GM23248 (cell line): ENCODE results near the gene PHOSPHO1. TPM values are rescaled to one million over a fixed set of nuclear protein-coding genes. Genes with fewer than 3 reads are reported as not detected.
"Not testable (repeated sequence)": the region's sequence is repeated elsewhere in the genome, so short reads cannot be mapped to it uniquely, and the experiment has no call there.

Source experiments
- DNase-seq: peaks from one replicate; pipeline ENCODE4 v3.0.0-alpha.2; 2015
- H2AFZ ChIP-seq: fragments of 200-600 bp; sonication (generic); 2 replicates; pipeline ENCODE4 v1.6.1; 2016; ENCODE audit warnings: antibody characterized with exemption
- H3F3A ChIP-seq: fragments of 200-600 bp; sonication (generic); 2 replicates; pipeline ENCODE4 v1.6.1; 2016; ENCODE audit warnings: mild to moderate bottlenecking, antibody characterized with exemption, mixed run types; ENCODE audit not compliant: insufficient read depth
- H3K27ac ChIP-seq: fragments of 200-600 bp; sonication (generic); 2 replicates; pipeline ENCODE4 v1.5.1; 2016; ENCODE audit warnings: mild to moderate bottlenecking
- H3K27me3 ChIP-seq: fragments of 200-600 bp; sonication (generic); replicated peaks from 2 replicates; pipeline ENCODE4 v1.6.1; 2016; ENCODE audit warnings: mild to moderate bottlenecking; ENCODE audit not compliant: insufficient read depth
- H3K36me3 ChIP-seq: fragments of 200-600 bp; sonication (generic); 2 replicates; pipeline ENCODE4 v1.6.1; 2016; ENCODE audit warnings: low read depth, mild to moderate bottlenecking
- H3K4me1 ChIP-seq: fragments of 200-600 bp; sonication (generic); 2 replicates; pipeline ENCODE4 v1.6.1; 2016; ENCODE audit warnings: mild to moderate bottlenecking; ENCODE audit not compliant: insufficient read depth
- H3K4me2 ChIP-seq: fragments of 200-600 bp; sonication (generic); one replicate; pipeline ENCODE4 v1.6.1; 2016; ENCODE audit warnings: mild to moderate bottlenecking; ENCODE audit not compliant: unreplicated experiment
- H3K4me3 ChIP-seq: fragments of 200-600 bp; sonication (generic); 2 replicates; pipeline ENCODE4 v1.5.1; 2016; ENCODE audit warnings: mild to moderate bottlenecking
- H3K79me2 ChIP-seq: fragments of 200-600 bp; sonication (generic); 2 replicates; pipeline ENCODE4 v1.6.1; 2016; ENCODE audit warnings: mild to moderate bottlenecking; ENCODE audit not compliant: insufficient read depth
- H3K9ac ChIP-seq: fragments of 200-600 bp; sonication (generic); 2 replicates; pipeline ENCODE4 v1.6.1; 2016; ENCODE audit warnings: mild to moderate bottlenecking
- H3K9me2 ChIP-seq: fragments of 200-600 bp; sonication (generic); 2 replicates; pipeline ENCODE4 v1.6.1; 2016; ENCODE audit warnings: mixed run types, mild to moderate bottlenecking, moderate library complexity; ENCODE audit not compliant: insufficient read depth
- H3K9me3 ChIP-seq: fragments of 200-600 bp; sonication (generic); one replicate; pipeline ENCODE4 v1.6.1; 2017; ENCODE audit warnings: low read depth
- H4K20me1 ChIP-seq: fragments of 200-600 bp; sonication (generic); 2 replicates; pipeline ENCODE4 v1.6.0; 2016; ENCODE audit not compliant: insufficient read depth
- EZH2 ChIP-seq: fragments of 200-600 bp; sonication (generic); IDR thresholded peaks from 2 replicates; pipeline ENCODE4 v1.6.1; 2018; ENCODE audit warnings: antibody characterized with exemption, mild to moderate bottlenecking; ENCODE audit not compliant: insufficient read depth, poor library complexity, severe bottlenecking
- EZH2phosphoT487 ChIP-seq: fragments of 200-600 bp; sonication (generic); IDR thresholded peaks from 2 replicates; pipeline ENCODE4 v1.6.1; 2018; ENCODE audit warnings: antibody characterized with exemption, moderate library complexity, mild to moderate bottlenecking, low read depth; ENCODE audit not compliant: insufficient read depth
- WGBS, 2 experiments: methylation state at CpG; one replicate each; pipeline ENCODE4 v1.1.6; 2015 to 2017; ENCODE audit warnings: low lambda C conversion rate in 2 of 2, low coverage in 1 of 2; ENCODE audit errors: missing lambda C conversion rate in 2 of 2; 5-methylcytosine and 5-hydroxymethylcytosine counted together
- in situ Hi-C: fragments of 300-500 bp; cut with MboI; formaldehyde crosslinking; loops from 2 replicates; pipeline ENCODE4 v1.15.0; 2020
- polyA plus RNA-seq: library from polyadenylated mRNA; unstranded; fragments of >200 nt; fragmentation: Nextera tagmentation; extraction: Ambion mirVana; gene quantifications from 2 replicates; pipeline ENCODE4 v1.2.1, GENCODE V29; 2016
- total RNA-seq: library from RNA; depleted of rRNA; stranded (reverse); fragments of >200 nt; shearing (Covaris generic); gene quantifications from 2 replicates; pipeline ENCODE4 v1.2.3, GENCODE V29; 2014; rRNA removed

The PHOSPHO1 gene
- total and polyA plus RNA-seq, 2 experiments from 2014 or later, result not detected

DNA sequence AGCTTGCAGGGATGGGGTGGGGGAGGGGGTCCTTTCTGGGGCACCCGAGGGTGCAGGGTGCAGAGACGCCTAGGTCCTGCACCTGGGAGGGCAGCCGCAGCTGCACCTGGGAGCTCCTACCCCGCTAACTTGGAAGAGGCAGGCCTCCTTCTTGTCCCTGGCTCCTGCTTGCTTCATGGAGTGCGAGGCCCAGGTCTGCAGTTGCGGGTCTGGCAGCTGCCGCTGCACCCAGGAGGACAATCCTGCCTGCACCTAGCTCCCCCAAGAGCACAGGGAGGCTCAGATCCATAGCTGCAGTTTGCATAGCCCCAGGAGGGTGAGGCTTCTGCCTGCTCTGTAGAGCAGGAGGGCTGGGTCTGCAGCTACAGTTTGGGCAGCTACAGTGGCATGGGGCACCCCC is 46.8 kb downstream of the PHOSPHO1 start:
- Histone ChIP-seq H2AFZ (no peak overlapping the region), H3K79me2 (no peaks in the 10 kb centered on the region), H3K27me3 (no peaks in the 10 kb centered on the region), H3K9me3 (no peaks in the 10 kb centered on the region), H3K4me2 (no peak overlapping the region), H3K4me3 (no peak overlapping the region), H3K9ac (no peak overlapping the region), H3K4me1 (no peaks in the 10 kb centered on the region), H4K20me1 (no peaks in the 10 kb centered on the region), H3K36me3 (no peaks in the 10 kb centered on the region), H3F3A (no peaks in the 10 kb centered on the region), H3K27ac (no peak overlapping the region), H3K9me2 (no peaks in the 10 kb centered on the region)
- in situ Hi-C loops, result no loop called here
- WGBS, 2 experiments, result 44 to 55% methylated on average over 6 to 7 of the region's 7 CpGs
- TF ChIP-seq EZH2phosphoT487, result no peak
- TF ChIP-seq EZH2, result no peak
- no peak for DNase-seq

GRCh38 chr17:49183341-49183740 is 47.2 kb downstream of the PHOSPHO1 start:
- Histone ChIP-seq H3K36me3 (no peaks in the 10 kb centered on the region), H3F3A (no peaks in the 10 kb centered on the region), H3K4me1 (no peaks in the 10 kb centered on the region), H3K79me2 (no peaks in the 10 kb centered on the region), H4K20me1 (no peaks in the 10 kb centered on the region), H3K27ac (no peak overlapping the region), H3K4me2 (no peak overlapping the region), H2AFZ (no peak overlapping the region), H3K27me3 (no peaks in the 10 kb centered on the region), H3K9me2 (no peaks in the 10 kb centered on the region), H3K9ac (no peak overlapping the region), H3K9me3 (no peaks in the 10 kb centered on the region), H3K4me3 (no peak overlapping the region)
- no peak for TF ChIP-seq EZH2
- TF ChIP-seq EZH2phosphoT487, result no peak
- DNase-seq, result no peak
- 36 to 45% methylated on average over 5 of the region's 5 CpGs for WGBS, 2 experiments
- in situ Hi-C loops, result no loop called here

- Histone ChIP-seq H3K36me3 (no peaks in the 10 kb centered on the region), H3K4me1 (no peaks in the 10 kb centered on the region), H3K4me2 (no peak overlapping the region), H3K27ac (no peak overlapping the region), H3K27me3 (no peaks in the 10 kb centered on the region), H3K9me2 (no peaks in the 10 kb centered on the region), H2AFZ (no peak overlapping the region), H3K9me3 (no peaks in the 10 kb centered on the region), H3K4me3 (no peak overlapping the region), H3K9ac (no peak overlapping the region), H3K79me2 (no peaks in the 10 kb centered on the region), H4K20me1 (no peaks in the 10 kb centered on the region), H3F3A (no peaks in the 10 kb centered on the region)
- WGBS, 2 experiments, result 56 to 57% methylated on average over 6 of the region's 6 CpGs
- in situ Hi-C loops, result no loop called here
- TF ChIP-seq EZH2 (no peak), EZH2phosphoT487 (no peak)
- DNase-seq, result no peak
These were observed 49.5 kb downstream of the PHOSPHO1 start for GRCh38 chr17:49180998-49181635.

- peak; percentile 74 for DNase-seq
- Histone ChIP-seq H3K36me3 (no peaks in the 10 kb centered on the region), H3K4me1 (no peaks in the 10 kb centered on the region), H3K4me2 (no peak overlapping the region), H3K9ac (no peak overlapping the region), H3K9me2 (no peaks in the 10 kb centered on the region), H3K9me3 (no peaks in the 10 kb centered on the region), H3K27me3 (no peaks in the 10 kb centered on the region), H2AFZ (no peak overlapping the region), H3F3A (no peaks in the 10 kb centered on the region), H3K4me3 (no peak overlapping the region), H3K79me2 (no peaks in the 10 kb centered on the region), H3K27ac (no peak overlapping the region), H4K20me1 (no peaks in the 10 kb centered on the region)
- TF ChIP-seq EZH2phosphoT487, result no peak
- no peak for TF ChIP-seq EZH2
- WGBS, 2 experiments, result 3 to 6% methylated on average over 5 of the region's 5 CpGs
- in situ Hi-C loops, result no loop called here
These were observed 50.3 kb downstream of the PHOSPHO1 start for GRCh38 chr17:49180303-49180702.

- 64 to 69% methylated on average over 11 of the region's 11 CpGs for WGBS, 2 experiments
- H3K36me3 ChIP-seq, DNase-seq, H4K20me1 ChIP-seq, H3F3A ChIP-seq, H3K27ac ChIP-seq, H2AFZ ChIP-seq, H3K79me2 ChIP-seq, H3K4me2 ChIP-seq, H3K4me3 ChIP-seq, H3K9me3 ChIP-seq, in situ Hi-C loops, H3K9ac ChIP-seq, H3K4me1 ChIP-seq, H3K27me3 ChIP-seq, H3K9me2 ChIP-seq: not testable (repeated sequence)
These were observed 54.6 kb downstream of the PHOSPHO1 start for GRCh38 chr17:49175978-49176377.

Other genes with a start within 250 kb of the PHOSPHO1 start
- 4.3 and 5.7 TPM in 2 replicates for gene IGF2BP1, start 233.4 kb downstream of the PHOSPHO1 start, total RNA-seq
- 5.6 and 8.1 TPM in 2 replicates for gene IGF2BP1, start 233.4 kb downstream of the PHOSPHO1 start, polyA plus RNA-seq
- not detected in 2 replicates for gene B4GALNT2, start 98.0 kb downstream of the PHOSPHO1 start, total RNA-seq
- gene B4GALNT2, start 98.0 kb downstream of the PHOSPHO1 start, polyA plus RNA-seq, result not detected in 2 replicates
- not detected in 2 replicates for gene GNGT2, start 20.2 kb downstream of the PHOSPHO1 start, total RNA-seq
- not detected in 2 replicates for gene GNGT2, start 20.2 kb downstream of the PHOSPHO1 start, polyA plus RNA-seq
- gene ABI3, start 20.1 kb downstream of the PHOSPHO1 start, total RNA-seq, result not detected in 2 replicates
- 0.37 TPM in 1 of 2 replicates, not detected in the other for gene ABI3, start 20.1 kb downstream of the PHOSPHO1 start, polyA plus RNA-seq
- gene ZNF652, start 131.5 kb upstream of the PHOSPHO1 start, total RNA-seq, result 17.2 and 18.1 TPM in 2 replicates
- 12.4 and 13.1 TPM in 2 replicates for gene ZNF652, start 131.5 kb upstream of the PHOSPHO1 start, polyA plus RNA-seq
- 85.4 and 107 TPM in 2 replicates for gene PHB1, start 184.1 kb upstream of the PHOSPHO1 start, total RNA-seq
- 177 and 191 TPM in 2 replicates for gene PHB1, start 184.1 kb upstream of the PHOSPHO1 start, polyA plus RNA-seq